Measurements from ENCODE around the gene NRG3. TPM values are rescaled to one million over a fixed set of nuclear protein-coding genes. Genes with fewer than 3 reads are reported as not detected.

The NRG3 gene
- total RNA-seq, 2 donors from 2014 or later, result 0.41 TPM; not detected in 1

GRCh38 chr10:82162549-82163195, 287.7 kb downstream of the NRG3 start:
- TF ChIP-seq CTCF (IDR thresholded peaks at IDR 0.05), result no peak
- DNase-seq (ENCODE audit: low spot score), result no peak
- Histone ChIP-seq H3K4me3 (no peak overlapping the region), H3K27ac (no peak overlapping the region), H3K27me3 (replicated peaks; ENCODE audit: insufficient read depth) (no peaks in the 10 kb centered on the region), H3K4me1 (ENCODE audit: control insufficient read depth in 1 of 2, low read depth in 2 of 2) (no peaks in the 10 kb centered on the region), H3K9me3 (no peaks in the 10 kb centered on the region), H3K36me3 (no peaks in the 10 kb centered on the region)
- no peak for ATAC-seq (ENCODE audit: insufficient number of reproducible peaks, low FRiP score, low read depth)

GRCh38 chr10:82171899-82172298, 296.9 kb downstream of the NRG3 start:
- Histone ChIP-seq H3K27ac (no peak overlapping the region), H3K4me1 (ENCODE audit: control insufficient read depth in 1 of 2, low read depth in 2 of 2) (no peaks in the 10 kb centered on the region), H3K4me3 (no peak overlapping the region), H3K27me3 (replicated peaks; ENCODE audit: insufficient read depth) (no peaks in the 10 kb centered on the region), H3K9me3 (no peaks in the 10 kb centered on the region), H3K36me3 (no peaks in the 10 kb centered on the region)
- no peak for TF ChIP-seq CTCF (IDR thresholded peaks at IDR 0.05)
- ATAC-seq (ENCODE audit: insufficient number of reproducible peaks, low FRiP score, low read depth), result no peak
- no peak for DNase-seq (ENCODE audit: low spot score)

DNA sequence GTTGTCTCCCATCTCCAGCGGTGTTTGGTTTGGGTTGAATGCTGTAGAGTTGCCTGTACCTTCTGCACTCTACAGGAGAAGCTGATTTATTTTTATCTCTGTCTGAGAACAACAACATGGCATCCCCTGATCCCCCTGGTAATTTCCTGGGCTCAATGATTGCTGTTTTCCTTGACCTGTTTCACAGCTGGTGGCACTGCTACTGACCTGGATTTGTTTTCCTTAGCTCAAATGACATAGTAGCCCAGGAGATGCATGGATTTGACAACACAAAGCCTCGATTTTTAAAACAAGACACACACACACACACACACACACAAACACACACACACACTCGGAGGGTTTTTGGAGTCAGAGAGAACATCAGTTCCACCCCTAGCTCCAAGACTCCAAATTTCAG, 301.6 kb downstream of the NRG3 start:
- TF ChIP-seq CTCF (IDR thresholded peaks at IDR 0.05), result no peak

DNA sequence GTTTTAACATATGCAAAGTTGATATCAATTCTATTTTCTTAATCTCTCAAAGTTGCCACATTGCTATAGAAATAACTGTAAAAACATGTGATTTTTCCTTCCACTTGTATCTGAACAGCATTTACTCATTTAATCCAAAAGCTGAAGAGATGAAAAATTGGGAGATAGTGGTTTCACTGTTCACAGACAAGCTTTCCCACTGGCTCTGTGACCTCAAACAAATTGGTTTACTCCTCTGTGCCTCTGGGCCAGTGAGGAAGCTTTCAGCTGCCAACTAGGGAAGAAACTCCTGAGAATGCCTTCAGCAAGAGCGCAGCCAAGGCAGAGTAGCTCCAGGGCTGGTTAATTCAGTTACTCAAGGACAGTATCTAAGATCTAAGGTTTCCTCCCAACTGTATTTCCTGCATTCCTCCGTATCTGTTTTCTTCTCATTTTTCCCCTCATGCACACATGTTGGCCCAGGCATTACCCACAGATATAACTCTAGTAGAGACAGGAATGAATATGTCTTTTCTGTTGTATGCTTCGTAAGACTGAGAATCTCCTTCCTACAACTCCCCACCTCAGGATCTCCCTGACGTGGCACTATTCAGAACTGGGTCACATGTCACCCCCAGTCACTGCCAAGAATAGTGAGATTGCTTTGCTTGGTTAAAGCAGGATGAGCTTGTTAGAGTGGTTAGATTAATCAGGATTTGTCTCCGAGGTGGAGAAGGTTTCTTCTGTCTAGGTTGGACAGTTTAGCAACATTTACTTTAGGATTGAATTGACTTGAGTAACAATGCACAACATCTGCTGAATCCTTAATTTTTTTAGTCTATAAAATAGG, 315.7 kb downstream of the NRG3 start:
- TF ChIP-seq CTCF (IDR thresholded peaks at IDR 0.05), result no peak
- ATAC-seq (ENCODE audit: insufficient number of reproducible peaks, low FRiP score, low read depth) (no peak), DNase-seq (ENCODE audit: low spot score) (no peak)
- Histone ChIP-seq H3K36me3 (no peaks in the 10 kb centered on the region), H3K27me3 (replicated peaks; ENCODE audit: insufficient read depth) (no peaks in the 10 kb centered on the region), H3K27ac (no peak overlapping the region), H3K4me3 (no peak overlapping the region), H3K4me1 (ENCODE audit: control insufficient read depth in 1 of 2, low read depth in 2 of 2) (no peaks in the 10 kb centered on the region), H3K9me3 (no peaks in the 10 kb centered on the region)

More for the DNA sequence above, 301.6 kb downstream of the NRG3 start:
- H3K4me1 ChIP-seq (ENCODE audit: control insufficient read depth in 1 of 2, low read depth in 2 of 2), result no peaks in the 10 kb centered on the region
- no peaks in the 10 kb centered on the region for H3K36me3 ChIP-seq
- DNase-seq (ENCODE audit: low spot score), result no peak
- no peak for ATAC-seq (ENCODE audit: insufficient number of reproducible peaks, low FRiP score, low read depth)
- no peak overlapping the region for H3K4me3 ChIP-seq
- no peak overlapping the region for H3K27ac ChIP-seq
- H3K9me3 ChIP-seq, result no peaks in the 10 kb centered on the region
- no peaks in the 10 kb centered on the region for H3K27me3 ChIP-seq (replicated peaks; ENCODE audit: insufficient read depth)

GRCh38 chr10:82191653-82192052, 316.7 kb downstream of the NRG3 start:
- DNase-seq (ENCODE audit: low spot score) (no peak), ATAC-seq (ENCODE audit: insufficient number of reproducible peaks, low FRiP score, low read depth) (no peak)
- H3K9me3 ChIP-seq, result no peaks in the 10 kb centered on the region
- no peak for TF ChIP-seq CTCF (IDR thresholded peaks at IDR 0.05)
- H3K4me3 ChIP-seq, result no peak overlapping the region
- no peak overlapping the region for H3K27ac ChIP-seq
- H3K36me3 ChIP-seq, result no peaks in the 10 kb centered on the region
- H3K4me1 ChIP-seq (ENCODE audit: control insufficient read depth in 1 of 2, low read depth in 2 of 2), result no peaks in the 10 kb centered on the region
- H3K27me3 ChIP-seq (replicated peaks; ENCODE audit: insufficient read depth), result no peaks in the 10 kb centered on the region

Data from thoracic aorta (tissue), 2 donors.